GM12892 (cell line): ENCODE measurements around the gene OR52W1.

Source experiments
- POLR2A ChIP-seq: IDR thresholded peaks from 2 replicates; pipeline ENCODE4 v1.6.1; 2011; ENCODE audit warnings: low read depth, low read length, control low read depth
- POLR2AphosphoS5 ChIP-seq: IDR thresholded peaks from 2 replicates; pipeline ENCODE4 v1.6.1; 2011; ENCODE audit warnings: low read depth, low read length, control low read depth

DNA sequence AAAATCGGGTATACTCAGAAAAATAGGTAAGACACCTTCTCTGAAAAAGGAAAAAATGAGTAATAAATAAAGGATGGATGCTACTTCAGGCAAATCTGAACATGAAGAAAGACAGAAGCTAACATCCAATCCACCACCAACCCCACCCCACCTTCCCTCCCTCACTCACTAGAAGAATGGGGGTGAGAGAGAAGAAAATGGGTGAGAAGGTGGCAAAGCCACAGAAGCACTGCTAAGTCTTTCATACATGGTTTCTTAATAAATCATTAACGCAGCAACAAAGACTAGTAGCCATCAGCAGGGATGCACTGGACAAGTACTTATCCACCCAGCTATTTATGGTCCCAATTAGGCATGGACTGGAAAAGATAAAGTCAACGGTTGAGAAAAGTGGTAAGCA lies 29.5 kb downstream of the OR52W1 start:
- TF ChIP-seq POLR2A (no peak), POLR2AphosphoS5 (no peak)
